ENCODE results near the gene ORC2. TPM values are rescaled to one million over a fixed set of nuclear protein-coding genes. Genes with fewer than 3 reads are reported as not detected.
"Not testable (repeated sequence)": the region's sequence is repeated elsewhere in the genome, so short reads cannot be mapped to it uniquely, and the experiment has no call there.

Gene ORC2
- total RNA-seq, 4 donors from 2014 or later: 3.5 to 53.3 (median 22.6) TPM

DNA sequence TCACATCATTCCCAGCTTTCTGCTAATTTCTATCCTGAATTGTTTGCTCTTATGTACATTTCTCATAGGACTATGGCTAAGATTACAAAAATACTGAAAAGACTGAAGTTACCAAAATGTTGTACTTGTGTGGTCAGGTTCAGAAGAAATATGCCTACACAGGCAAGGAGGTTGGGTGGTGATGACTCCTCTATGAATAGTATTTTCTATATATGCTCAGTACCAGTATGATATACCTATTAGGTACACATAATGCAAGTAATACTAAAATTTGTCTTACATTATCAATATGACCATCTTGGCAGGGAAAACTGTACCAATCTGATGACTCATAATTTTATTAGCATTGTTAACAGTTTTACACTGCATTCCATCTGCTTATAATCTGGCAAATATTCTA lies 12.2 kb upstream of the ORC2 start:
- Histone ChIP-seq H3K4me1 (no peaks in the 10 kb centered on the region), H3K4me3 (no peak overlapping the region), H3K36me3 (no peaks in the 10 kb centered on the region), H3K9me3 (no peaks in the 10 kb centered on the region), H3K27me3 (no peaks in the 10 kb centered on the region), H3K27ac (no peak overlapping the region)
- no peak for TF ChIP-seq POLR2A (IDR thresholded peaks at IDR 0.05)
- TF ChIP-seq, protein P1, sequence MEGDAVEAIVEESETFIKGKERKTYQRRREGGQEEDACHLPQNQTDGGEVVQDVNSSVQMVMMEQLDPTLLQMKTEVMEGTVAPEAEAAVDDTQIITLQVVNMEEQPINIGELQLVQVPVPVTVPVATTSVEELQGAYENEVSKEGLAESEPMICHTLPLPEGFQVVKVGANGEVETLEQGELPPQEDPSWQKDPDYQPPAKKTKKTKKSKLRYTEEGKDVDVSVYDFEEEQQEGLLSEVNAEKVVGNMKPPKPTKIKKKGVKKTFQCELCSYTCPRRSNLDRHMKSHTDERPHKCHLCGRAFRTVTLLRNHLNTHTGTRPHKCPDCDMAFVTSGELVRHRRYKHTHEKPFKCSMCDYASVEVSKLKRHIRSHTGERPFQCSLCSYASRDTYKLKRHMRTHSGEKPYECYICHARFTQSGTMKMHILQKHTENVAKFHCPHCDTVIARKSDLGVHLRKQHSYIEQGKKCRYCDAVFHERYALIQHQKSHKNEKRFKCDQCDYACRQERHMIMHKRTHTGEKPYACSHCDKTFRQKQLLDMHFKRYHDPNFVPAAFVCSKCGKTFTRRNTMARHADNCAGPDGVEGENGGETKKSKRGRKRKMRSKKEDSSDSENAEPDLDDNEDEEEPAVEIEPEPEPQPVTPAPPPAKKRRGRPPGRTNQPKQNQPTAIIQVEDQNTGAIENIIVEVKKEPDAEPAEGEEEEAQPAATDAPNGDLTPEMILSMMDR (IDR thresholded peaks at IDR 0.05): no peak
- DNase-seq: no peak
- intact Hi-C loops (cut with DNase I; ENCODE audit: low total_unique reads): no loop called here

- DNase-seq; H3K4me1 ChIP-seq; H3K27me3 ChIP-seq; H3K4me3 ChIP-seq; H3K9me3 ChIP-seq; H3K36me3 ChIP-seq; intact Hi-C loops (cut with DNase I; ENCODE audit: low total_unique reads); H3K27ac ChIP-seq: not testable (repeated sequence)
Observed at GRCh38 chr2:200970057-200970456, 6.6 kb upstream of the ORC2 start.

GRCh38 chr2:200968735-200969134 lies 5.3 kb upstream of the ORC2 start:
- no peaks in the 10 kb centered on the region for H3K9me3 ChIP-seq
- H3K4me1 ChIP-seq: no peaks in the 10 kb centered on the region
- intact Hi-C loops (cut with DNase I; ENCODE audit: low total_unique reads): no loop called here
- H3K4me3 ChIP-seq: no peak overlapping the region
- DNase-seq: no peak
- no peak for TF ChIP-seq POLR2A (IDR thresholded peaks at IDR 0.05)
- TF ChIP-seq, protein P1 (IDR thresholded peaks at IDR 0.05): no peak
- H3K27me3 ChIP-seq: no peaks in the 10 kb centered on the region
- no peak overlapping the region for H3K27ac ChIP-seq
- H3K36me3 ChIP-seq: no peaks in the 10 kb centered on the region

- H3K9me3 ChIP-seq: no peaks in the 10 kb centered on the region
- TF ChIP-seq, protein P1 (IDR thresholded peaks at IDR 0.05): no peak
- TF ChIP-seq POLR2A (IDR thresholded peaks at IDR 0.05): no peak
- H3K4me1 ChIP-seq: no peaks in the 10 kb centered on the region
- DNase-seq: no peak
- intact Hi-C loops (cut with DNase I; ENCODE audit: low total_unique reads): no loop called here
- H3K27ac ChIP-seq: no peak overlapping the region
- no peaks in the 10 kb centered on the region for H3K36me3 ChIP-seq
- H3K4me3 ChIP-seq: no peak overlapping the region
- H3K27me3 ChIP-seq: no peaks in the 10 kb centered on the region
Observed at GRCh38 chr2:200968162-200968561, 4.7 kb upstream of the ORC2 start.

- Histone ChIP-seq H3K4me3 (no peak overlapping the region), H3K36me3 (no peaks in the 10 kb centered on the region), H3K27me3 (no peaks in the 10 kb centered on the region), H3K9me3 (no peaks in the 10 kb centered on the region), H3K4me1 (peaks cover 9 to 11% of the 10 kb centered on the region in 2 donors), H3K27ac (no peak overlapping the region)
- no peak for TF ChIP-seq POLR2A (IDR thresholded peaks at IDR 0.05)
- TF ChIP-seq, protein P1 (IDR thresholded peaks at IDR 0.05): no peak
- DNase-seq: no peak
- intact Hi-C loops (cut with DNase I; ENCODE audit: low total_unique reads): no loop called here
Observed at GRCh38 chr2:200966770-200967169, 3.3 kb upstream of the ORC2 start.

DNA sequence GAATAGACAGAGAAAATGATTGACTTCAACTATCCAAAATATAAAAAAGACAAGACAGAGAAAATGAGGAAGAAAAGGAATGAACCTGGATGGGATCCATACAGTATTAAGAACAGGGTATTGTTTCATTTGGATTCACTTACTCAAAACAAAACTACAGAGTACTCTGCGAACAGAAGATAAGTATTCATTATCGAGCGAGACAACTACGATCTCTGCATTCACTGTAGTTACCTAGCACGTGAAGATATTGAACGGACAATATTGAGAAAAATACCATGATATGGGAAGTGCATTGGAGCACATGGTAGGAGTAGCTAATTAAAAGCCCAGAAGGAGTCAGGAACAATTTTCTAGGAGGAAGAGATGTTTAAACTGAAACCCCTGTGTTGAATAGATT lies 1.0 kb upstream of the ORC2 start:
- DNase-seq: no peak
- intact Hi-C loops (cut with DNase I; ENCODE audit: low total_unique reads): no loop called here
- Histone ChIP-seq H3K36me3 (no peaks in the 10 kb centered on the region), H3K4me1 (peaks cover 11 to 15% of the 10 kb centered on the region in 2 donors), H3K27ac (no peak overlapping the region), H3K4me3 (peak overlapping the region; percentile 80 to 95), H3K9me3 (no peaks in the 10 kb centered on the region), H3K27me3 (no peaks in the 10 kb centered on the region)
- TF ChIP-seq, protein P1 (IDR thresholded peaks at IDR 0.05): no peak
- TF ChIP-seq POLR2A (IDR thresholded peaks at IDR 0.05): no peak

DNA sequence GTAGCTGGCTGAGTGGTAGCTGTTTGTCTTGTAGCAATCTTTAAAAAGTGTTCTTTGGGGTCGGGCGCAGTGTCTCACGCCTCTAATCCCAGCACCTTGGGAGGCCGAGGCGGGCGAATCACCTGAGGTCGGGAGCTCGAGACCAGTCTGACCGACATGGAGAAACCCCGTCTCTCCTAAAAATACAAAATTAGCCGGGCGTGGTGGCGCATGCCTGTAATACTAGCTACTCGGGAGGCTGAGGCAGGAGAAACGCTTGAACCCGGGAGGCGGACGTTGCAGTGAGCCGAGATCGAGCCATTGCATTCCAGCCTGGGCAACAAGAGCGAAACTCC lies 425 bp upstream of the ORC2 start:
- Histone ChIP-seq H3K27ac (peak overlapping the region; percentile 86), H3K4me1 (peaks cover 11 to 15% of the 10 kb centered on the region in 2 donors), H3K4me3 (peak overlapping the region; percentile 80 to 95)
- DNase-seq; H3K9me3 ChIP-seq; H3K27me3 ChIP-seq; intact Hi-C loops (cut with DNase I; ENCODE audit: low total_unique reads); H3K36me3 ChIP-seq: not testable (repeated sequence)
